Epithelial cell of proximal tubule (primary cell): ENCODE data around the gene CD9. TPM values are rescaled to one million over a fixed set of nuclear protein-coding genes. Genes with fewer than 3 reads are reported as not detected.

Source experiments
- DNase-seq: peaks from one replicate; pipeline ENCODE4 v3.0.0-alpha.2; 2011; ENCODE audit warnings: low read depth
- H3K4me3 ChIP-seq: 2 replicates; pipeline ENCODE4 v1.5.1; 2011; ENCODE audit warnings: low read depth, mild to moderate bottlenecking, low read length
- CTCF ChIP-seq: conservative IDR thresholded peaks from 2 replicates; pipeline ENCODE4 v1.5.1; 2012; ENCODE audit warnings: low read depth, mild to moderate bottlenecking, low read length
- total RNA-seq: library from RNA; depleted of rRNA; stranded (reverse); fragments of >200 nt; gene quantifications from 2 replicates; pipeline ENCODE4 v1.2.3, GENCODE V29; 2015

CD9 gene
- total RNA-seq, 1 donor from 2014 or later = 284 TPM

GRCh38 chr12:6199531-6200255, 507 bp upstream of the CD9 start:
- peak overlapping the region; percentile 40 for H3K4me3 ChIP-seq
- DNase-seq = no peak
- TF ChIP-seq CTCF = no peak

- peak overlapping the region; percentile 75 for H3K4me3 ChIP-seq
- TF ChIP-seq CTCF = no peak
- DNase-seq = no peak
Measured at GRCh38 chr12:6201213-6201608, 1.0 kb downstream of the CD9 start.

GRCh38 chr12:6201826-6202225, 1.6 kb downstream of the CD9 start:
- TF ChIP-seq CTCF = no peak
- no peak for DNase-seq
- H3K4me3 ChIP-seq = peak overlapping the region; percentile 75

DNA sequence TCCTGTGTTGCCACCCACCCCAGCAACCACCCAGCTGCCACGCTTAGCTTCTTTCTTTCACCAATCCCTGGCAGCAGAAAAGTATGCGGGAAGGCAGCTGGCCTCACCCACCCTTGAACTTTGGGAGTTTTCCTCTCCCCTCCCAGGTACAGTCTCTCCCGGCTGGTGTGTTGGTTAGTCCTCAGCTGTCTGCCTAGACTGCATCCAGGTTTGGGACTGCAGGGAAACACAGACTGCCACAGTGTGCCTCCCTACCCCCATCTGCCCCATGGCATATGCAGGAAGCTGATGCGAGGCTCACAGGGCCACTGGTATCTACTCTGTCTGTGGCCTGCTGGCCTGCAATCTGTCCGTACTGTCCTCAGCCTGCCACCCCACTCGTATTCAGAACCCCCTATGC, 2.1 kb downstream of the CD9 start:
- no peak for TF ChIP-seq CTCF
- no peak for DNase-seq
- H3K4me3 ChIP-seq = peak overlapping the region; percentile 75

DNA sequence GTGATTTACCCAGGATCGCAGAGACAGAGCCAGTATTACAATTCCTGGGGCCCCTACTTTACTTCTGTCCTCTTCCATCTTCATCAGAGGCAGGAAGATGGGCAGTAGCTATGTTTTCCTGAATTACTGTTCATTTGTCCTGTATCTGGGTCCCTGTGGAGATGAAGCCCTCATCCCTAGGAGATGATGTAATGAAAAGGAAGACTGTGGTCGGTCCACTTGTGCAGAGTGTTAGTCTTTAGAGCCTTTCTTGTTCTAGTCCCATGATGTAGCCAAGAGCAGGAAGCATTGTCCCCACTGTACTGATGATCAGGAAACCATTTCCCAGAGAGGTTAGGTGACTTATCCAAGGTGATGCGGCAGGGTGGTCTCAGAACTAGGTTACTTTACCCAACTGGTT, 2.6 kb downstream of the CD9 start:
- no peak for DNase-seq
- TF ChIP-seq CTCF = no peak
- no peak overlapping the region for H3K4me3 ChIP-seq

DNA sequence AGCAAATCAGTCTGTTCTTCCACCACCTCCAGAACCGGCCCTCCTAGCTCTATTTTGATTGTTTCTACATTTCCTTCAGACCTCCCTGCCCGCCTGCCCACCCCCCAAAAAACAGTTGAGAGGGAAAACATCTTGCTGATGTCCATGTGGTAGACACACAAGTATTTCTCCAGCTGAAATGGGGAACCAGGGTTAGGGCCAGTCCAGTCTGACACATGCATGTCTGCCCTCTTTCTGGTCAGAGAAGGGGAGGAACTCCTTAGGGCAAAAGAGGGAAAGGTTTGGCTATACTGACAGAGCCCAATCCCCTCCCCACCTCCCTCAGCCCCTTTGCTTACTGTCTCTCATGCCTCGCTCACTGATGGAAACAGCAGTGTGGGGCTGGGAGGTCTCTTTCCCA, 3.4 kb downstream of the CD9 start:
- H3K4me3 ChIP-seq = no peak overlapping the region
- DNase-seq = no peak
- TF ChIP-seq CTCF = no peak

DNA sequence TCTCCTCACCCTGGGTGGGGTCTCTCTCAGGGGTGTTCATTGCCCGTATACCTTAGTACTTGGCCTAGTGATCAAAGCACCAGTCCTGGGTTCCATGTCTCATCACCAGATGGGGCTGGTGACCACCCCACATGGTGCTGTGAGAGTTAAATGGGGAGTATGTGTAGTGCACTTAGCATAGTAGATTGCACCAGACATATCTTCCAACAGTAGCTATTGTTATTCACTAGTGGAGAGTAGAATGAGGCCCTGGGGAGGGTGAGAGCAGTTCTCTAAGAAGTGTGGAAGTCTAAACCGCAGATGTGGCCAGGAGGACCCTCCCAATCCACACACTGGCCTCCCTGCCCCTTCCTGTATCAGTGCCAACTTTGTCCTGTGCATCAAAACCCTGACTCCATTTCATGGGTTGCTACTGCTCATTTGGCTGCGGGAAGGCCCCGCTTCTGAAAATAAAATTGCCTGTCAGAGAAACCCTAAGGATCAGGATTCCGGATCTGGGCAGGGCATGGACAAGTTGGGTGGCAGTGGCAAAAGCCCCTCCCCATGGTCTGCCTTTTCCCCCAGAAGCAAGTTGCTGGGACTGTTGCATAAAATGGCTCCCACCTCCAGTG, 4.4 kb downstream of the CD9 start:
- H3K4me3 ChIP-seq = no peak overlapping the region
- no peak for TF ChIP-seq CTCF
- DNase-seq = no peak
